Hematopoietic multipotent progenitor cell treated with erythropoietin and hydrocortisone succinate and interleukin-3 and kit ligand, for 17 days (in vitro differentiated cells): ENCODE results near the gene SUPT20H.
"Not testable (repeated sequence)": the region's sequence is repeated elsewhere in the genome, so short reads cannot be mapped to it uniquely, and the experiment has no call there.

Experiments
- DNase-seq: peaks from one replicate; pipeline ENCODE4 v3.0.0-alpha.2; 2015; ENCODE audit warnings: low spot score

SUPT20H gene

GRCh38 chr13:37069597-37070103 is 10.2 kb upstream of the SUPT20H start:
- no peak for DNase-seq

DNA sequence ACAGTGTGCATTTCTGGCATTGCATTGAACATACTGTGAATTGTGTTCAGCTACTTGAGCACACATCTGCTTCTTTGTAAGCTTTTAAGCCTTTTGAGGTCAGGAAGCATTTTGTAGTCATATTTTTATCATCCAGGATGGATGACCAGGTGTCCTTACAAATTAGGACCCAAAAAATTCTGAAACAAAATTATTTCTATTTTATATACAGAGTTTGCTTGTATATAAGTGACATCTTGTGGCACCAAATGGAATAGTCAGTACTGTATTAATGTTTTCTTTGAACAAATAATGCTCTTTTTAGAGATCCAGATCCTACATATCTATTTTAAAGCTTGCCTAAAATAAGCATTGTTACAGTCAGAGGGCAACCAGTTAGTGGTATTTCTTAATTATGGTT is 9.5 kb upstream of the SUPT20H start:
- DNase-seq, result no peak

- no peak for DNase-seq
These were observed 8.4 kb upstream of the SUPT20H start for GRCh38 chr13:37067874-37068273.

GRCh38 chr13:37065890-37066526 is 6.5 kb upstream of the SUPT20H start:
- DNase-seq, result no peak

GRCh38 chr13:37059848-37060192 is 332 bp upstream of the SUPT20H start:
- no peak for DNase-seq

GRCh38 chr13:37056228-37056627 is 3.3 kb downstream of the SUPT20H start:
- not testable (repeated sequence) for DNase-seq

DNA sequence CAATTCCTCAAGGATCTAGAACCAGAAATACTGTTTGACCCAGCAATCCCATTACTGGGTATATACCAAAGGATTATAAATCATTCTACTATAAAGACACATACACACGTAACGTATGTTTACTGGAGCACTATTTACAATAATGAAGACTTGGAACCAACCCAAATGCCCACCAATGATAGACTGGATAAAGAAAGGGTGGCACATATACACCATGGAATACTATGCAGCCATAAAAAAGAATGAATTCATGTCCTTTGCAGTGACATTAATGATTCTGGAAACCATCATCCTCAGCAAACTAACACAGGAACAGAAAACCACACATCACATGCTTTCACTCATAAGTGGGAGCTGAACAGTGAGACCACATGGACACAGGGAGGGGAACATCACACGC is 6.4 kb downstream of the SUPT20H start:
- not testable (repeated sequence) for DNase-seq

DNA sequence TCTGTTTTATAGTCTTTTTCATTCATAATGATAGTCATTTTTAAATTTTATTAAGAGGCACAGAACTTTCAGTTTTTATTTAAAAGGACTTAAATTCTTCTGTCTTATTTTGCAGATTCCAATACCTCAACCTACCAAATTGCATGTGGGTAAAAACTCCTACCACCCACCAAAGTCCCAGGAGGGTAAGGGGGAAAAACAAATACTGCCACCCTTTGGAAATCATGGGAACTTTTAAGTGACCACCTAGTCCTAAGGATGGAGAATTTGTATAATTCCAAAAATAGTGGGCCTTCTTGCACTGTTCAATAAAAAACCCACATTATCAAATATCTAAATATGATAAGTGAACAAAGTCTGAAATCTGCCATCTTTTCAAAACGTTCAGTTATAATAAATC is 9.7 kb downstream of the SUPT20H start:
- DNase-seq, result no peak

GRCh38 chr13:37047846-37048245 is 11.6 kb downstream of the SUPT20H start:
- no peak for DNase-seq

DNA sequence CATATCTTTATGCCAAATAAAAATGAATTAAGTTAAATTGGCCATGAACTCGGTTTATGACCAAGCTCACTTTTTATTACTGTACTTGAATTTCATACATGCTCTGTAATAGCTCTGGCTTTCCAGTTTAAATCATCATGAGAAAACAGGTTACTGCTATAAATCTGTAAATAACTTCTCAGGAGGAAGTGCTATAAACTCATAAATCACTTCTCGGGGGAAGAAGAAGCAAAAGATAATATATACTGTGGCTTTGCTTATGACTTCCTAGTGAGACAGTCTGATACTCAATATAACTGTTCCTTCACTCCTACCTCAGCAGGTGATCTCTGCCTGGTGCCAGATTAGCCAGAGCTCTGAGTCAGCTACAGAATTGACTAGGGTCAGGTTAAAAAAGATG is 12.5 kb downstream of the SUPT20H start:
- no peak for DNase-seq

DNA sequence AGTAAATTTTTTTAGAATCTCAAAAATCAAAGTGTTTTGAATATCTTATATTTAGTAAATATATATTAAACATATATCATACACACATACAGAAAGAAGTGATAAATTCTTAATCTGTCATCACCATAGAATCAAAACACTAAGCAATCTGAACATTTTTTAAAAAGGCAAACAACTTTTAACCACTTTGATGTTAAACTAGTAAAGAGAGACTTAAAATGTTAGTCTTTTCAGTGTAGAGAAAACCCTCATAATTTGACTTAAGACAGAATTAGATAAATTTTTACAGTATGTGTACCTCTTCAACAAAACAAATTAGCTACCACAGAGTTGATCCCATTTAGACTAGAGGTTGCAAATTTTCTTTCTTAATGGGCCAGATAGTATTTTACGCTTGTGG is 13.4 kb downstream of the SUPT20H start:
- DNase-seq, result no peak

- no peak for DNase-seq
These were observed 18.7 kb downstream of the SUPT20H start for GRCh38 chr13:37040789-37041188.

GRCh38 chr13:37039896-37040295 is 19.6 kb downstream of the SUPT20H start:
- no peak for DNase-seq

DNA sequence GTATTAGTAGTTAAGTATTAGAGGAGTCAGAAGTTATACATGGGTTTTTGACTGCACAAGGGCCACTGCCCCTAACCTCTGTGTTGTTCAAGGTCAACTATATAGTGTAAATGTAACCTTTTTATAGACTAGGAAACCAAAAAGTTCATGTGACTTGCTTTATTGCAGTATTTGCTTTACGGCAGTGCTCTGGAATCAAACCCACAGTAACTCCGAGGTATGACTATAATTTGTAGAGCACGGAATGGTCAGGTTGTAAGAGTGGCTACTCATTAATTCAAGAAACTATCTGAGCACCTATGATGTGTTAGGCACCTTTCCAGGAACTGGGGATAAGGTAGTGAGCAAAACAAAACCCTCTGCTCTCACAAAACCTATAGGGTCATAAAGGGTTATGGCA is 22.2 kb downstream of the SUPT20H start:
- no peak for DNase-seq

- no peak for DNase-seq
These were observed 29.9 kb downstream of the SUPT20H start for GRCh38 chr13:37029617-37030016.

GRCh38 chr13:37027639-37028038 is 31.8 kb downstream of the SUPT20H start:
- DNase-seq, result no peak

DNA sequence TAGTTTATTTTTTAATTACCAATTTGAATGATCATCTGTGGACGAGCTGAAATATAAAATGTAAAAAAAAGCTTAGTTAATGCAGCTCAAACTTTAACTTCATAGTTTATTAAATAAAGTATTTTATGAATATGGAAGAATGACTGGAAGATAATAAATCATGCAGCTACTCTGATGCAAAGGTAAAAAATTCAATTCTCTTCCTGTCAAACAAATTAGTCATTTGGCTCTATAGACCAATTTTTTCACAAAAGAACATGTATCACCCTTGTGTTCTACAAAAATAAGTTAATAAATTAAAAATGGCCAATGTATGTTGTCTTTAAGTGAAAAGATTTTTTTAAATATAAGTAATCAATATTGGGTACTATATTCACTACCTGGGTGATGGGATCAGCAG is 32.7 kb downstream of the SUPT20H start:
- DNase-seq, result no peak

DNA sequence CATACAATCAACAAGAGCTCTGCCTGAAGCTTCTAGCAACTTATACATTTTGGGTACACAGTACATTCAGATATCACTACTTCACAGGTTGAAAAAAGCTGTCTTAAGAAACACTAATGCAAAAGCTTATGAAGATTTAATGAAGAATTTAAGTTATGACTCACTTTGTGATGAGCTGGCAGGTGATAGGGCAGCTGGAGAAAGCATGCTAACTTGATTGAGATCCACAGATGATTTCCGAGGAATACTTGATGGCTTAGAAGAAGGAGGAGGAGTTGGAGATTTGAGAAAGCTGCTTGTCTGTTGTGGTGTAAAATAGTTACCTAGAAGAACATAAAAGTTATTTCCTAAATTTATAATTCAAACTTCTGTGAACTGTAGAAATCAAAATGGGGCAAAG is 35.6 kb downstream of the SUPT20H start:
- no peak for DNase-seq

- no peak for DNase-seq
These were observed 44.9 kb downstream of the SUPT20H start for GRCh38 chr13:37014609-37015008.

- no peak for DNase-seq
These were observed 47.7 kb downstream of the SUPT20H start for GRCh38 chr13:37011788-37012187.

GRCh38 chr13:37011002-37011401 is 48.5 kb downstream of the SUPT20H start:
- no peak for DNase-seq

- DNase-seq, result no peak
These were observed 49.1 kb downstream of the SUPT20H start for GRCh38 chr13:37010424-37010823.

DNA sequence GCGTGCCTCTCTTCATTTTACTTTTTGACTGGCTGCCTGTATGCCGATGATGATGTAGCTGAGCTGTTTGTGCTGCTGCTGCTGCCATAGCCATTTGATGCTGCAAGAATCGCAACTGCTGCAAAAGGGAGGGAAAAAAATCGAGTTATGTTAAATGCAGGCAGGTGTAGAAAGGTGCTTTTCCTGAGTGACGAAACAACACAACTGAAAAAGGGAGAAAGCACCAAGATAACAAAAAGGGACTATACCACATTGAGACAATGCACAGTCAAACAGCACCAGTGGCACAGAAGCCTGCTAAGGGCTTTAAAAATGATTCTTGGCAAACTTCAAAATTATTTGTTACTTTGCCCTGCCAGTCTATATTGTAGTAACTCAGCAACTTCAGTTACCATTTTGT is 49.8 kb downstream of the SUPT20H start:
- DNase-seq, result no peak

- peak; percentile 21 for DNase-seq
These were observed 57.6 kb downstream of the SUPT20H start for GRCh38 chr13:37001921-37002250.
